Erythroblast (primary cell): ENCODE data around the gene WRAP53.
A peak's percentile ranks its signal among the peaks of the same experiment; 100 is the strongest.

Source experiments
- DNase-seq, 2 experiments: peaks; one replicate each; lab custom pipeline; 2025; lab: John Stamatoyannopoulos, UW
- GATA1 ChIP-seq: IDR thresholded peaks from 2 replicates; pipeline ENCODE4 v1.6.1; 2011; ENCODE audit warnings: low read depth, mild to moderate bottlenecking, control low read depth, low read length, moderate library complexity
- POLR2A ChIP-seq: IDR thresholded peaks from 2 replicates; pipeline ENCODE4 v1.6.1; 2011; ENCODE audit warnings: mild to moderate bottlenecking, low read length

Gene WRAP53

GRCh38 chr17:7688808-7689316, 585 bp downstream of the WRAP53 start:
- no peak for DNase-seq
- TF ChIP-seq POLR2A (no peak), GATA1 (no peak)

DNA sequence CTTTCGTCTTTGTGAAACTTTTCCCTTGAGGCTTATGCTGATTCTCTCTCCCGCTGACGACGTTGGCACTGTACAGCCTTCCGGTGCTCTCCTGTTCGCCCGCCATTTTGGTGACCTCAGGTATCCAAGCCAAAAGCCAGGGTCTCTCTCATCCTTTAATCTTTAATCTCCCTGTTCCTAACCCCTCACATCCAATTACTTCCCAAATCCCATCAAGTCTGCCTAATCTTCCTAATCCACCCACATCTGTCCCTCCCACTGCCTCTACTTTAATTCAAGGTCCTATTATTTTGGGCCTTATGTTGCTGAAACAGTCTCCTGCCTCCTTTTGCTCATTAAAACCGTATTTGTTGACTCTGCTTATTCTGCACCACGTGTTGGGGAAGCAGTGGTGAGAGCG, 7.3 kb downstream of the WRAP53 start:
- TF ChIP-seq POLR2A: no peak

DNA sequence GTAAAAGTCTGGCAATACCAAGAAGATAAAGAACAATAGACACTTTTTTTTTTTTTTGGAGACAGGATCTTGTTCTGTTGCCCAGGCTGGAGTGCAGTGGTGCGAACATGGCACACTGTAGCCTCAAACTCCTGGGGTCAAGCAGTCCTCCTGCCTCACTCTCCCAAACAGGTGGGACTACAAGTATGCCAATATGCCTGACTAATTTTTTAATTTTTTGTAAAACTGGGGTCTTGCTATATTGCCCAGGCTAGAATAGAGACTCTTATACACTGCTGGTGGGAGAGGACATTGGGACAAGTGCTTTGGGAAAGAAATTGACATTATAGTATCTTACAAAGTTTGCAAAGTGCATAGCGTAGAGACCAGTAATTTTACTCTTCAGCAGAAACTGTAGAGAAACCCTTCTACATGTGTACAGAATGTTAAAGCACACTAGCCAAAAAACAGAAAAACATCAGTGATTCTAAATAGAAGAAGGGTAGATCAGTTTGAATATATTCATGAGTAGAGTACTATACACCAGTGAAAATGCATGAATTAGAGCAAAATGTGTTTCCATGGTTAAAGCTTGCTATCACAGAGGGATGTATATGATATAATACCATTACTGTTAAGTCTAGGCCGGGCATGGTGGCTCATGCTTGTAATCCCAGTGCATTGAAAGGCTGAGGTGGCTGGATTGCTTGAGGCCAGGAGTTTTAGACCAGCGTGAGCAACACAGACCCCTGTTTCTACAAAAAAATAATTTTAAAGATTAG, 9.7 kb downstream of the WRAP53 start:
- DNase-seq: no peak
- TF ChIP-seq POLR2A (no peak), GATA1 (no peak)

More for the DNA sequence above, 7.3 kb downstream of the WRAP53 start:
- no peak for DNase-seq

- TF ChIP-seq GATA1: no peak
- DNase-seq: peak; percentile 71 to 74
Observed at GRCh38 chr17:7700510-7700909, 12.2 kb downstream of the WRAP53 start.

DNA sequence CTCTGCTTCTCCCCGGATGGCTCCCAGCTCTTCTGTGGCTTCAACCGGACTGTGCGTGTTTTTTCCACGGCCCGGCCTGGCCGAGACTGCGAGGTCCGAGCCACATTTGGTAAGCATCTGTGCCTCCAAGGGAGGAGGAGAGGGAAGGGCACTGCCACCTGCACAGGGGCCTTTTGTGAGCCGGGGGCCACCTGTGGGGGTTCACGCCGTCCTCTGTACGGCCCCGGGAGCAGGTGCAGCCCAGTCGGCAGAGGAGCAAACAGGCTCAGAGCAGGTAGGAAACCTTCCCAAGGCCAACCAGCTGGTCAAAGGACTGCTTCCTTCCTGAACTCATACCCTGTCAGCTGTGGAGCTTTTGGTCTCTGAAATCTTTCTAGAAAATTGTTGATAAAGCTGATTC, 13.4 kb downstream of the WRAP53 start:
- no peak for TF ChIP-seq POLR2A
- TF ChIP-seq GATA1: no peak
- no peak for DNase-seq

GRCh38 chr17:7702776-7703175, 14.5 kb downstream of the WRAP53 start:
- TF ChIP-seq POLR2A (no peak), GATA1 (no peak)
- DNase-seq: no peak

DNA sequence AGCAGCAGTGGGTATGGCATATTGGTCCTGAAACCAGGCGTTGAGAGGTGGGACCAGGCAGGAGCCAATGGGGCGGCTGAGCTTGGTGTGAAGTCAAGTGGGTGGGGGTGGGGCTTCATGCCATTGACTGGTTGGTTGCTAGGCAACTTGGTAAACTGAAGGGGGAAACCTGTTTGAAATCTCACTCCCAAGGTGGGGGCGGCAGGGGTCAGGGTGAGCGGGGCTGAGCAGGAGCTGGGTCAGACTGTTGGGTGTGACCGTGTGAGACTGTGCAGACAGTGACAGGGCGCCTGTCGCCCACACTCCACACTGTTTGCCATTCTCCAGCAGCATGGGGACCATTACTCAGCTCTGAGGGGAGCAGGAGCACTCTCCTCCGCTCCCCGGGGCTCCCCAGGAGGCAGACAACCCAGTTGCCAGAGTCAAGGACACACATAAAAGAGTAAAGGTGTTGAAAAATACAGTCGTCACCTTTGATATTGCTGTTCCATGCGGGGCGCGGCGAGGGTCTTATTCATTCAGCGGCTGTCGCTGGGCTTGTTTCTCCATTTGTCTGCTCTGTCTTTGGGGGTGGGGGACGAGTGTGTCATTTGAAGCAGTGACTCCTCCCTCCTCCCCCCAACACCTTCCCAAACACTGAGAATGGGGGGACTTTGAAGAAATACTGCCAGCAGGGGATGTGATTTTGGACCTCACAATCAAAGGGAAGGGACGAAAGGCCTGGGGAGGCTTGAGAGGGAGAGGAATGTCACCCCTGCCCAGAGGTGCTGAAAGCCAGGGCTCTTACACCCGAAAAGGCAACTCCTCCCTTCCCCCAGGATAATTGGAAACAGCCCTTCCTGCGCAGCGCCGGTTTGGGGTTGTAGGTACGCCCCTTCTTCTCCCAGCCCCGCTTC, 15.6 kb downstream of the WRAP53 start:
- TF ChIP-seq POLR2A: no peak
- no peak for TF ChIP-seq GATA1
- DNase-seq: peak; percentile 45 to 66

- no peak for TF ChIP-seq GATA1
- DNase-seq: no peak
Observed at GRCh38 chr17:7704601-7705268, 16.5 kb downstream of the WRAP53 start, which contains the start of gene EFNB3. TSS of gene EFNB3 (plus strand) at chr17:7705202. CDS start at chr17:7705599, 397 bp downstream.

DNA sequence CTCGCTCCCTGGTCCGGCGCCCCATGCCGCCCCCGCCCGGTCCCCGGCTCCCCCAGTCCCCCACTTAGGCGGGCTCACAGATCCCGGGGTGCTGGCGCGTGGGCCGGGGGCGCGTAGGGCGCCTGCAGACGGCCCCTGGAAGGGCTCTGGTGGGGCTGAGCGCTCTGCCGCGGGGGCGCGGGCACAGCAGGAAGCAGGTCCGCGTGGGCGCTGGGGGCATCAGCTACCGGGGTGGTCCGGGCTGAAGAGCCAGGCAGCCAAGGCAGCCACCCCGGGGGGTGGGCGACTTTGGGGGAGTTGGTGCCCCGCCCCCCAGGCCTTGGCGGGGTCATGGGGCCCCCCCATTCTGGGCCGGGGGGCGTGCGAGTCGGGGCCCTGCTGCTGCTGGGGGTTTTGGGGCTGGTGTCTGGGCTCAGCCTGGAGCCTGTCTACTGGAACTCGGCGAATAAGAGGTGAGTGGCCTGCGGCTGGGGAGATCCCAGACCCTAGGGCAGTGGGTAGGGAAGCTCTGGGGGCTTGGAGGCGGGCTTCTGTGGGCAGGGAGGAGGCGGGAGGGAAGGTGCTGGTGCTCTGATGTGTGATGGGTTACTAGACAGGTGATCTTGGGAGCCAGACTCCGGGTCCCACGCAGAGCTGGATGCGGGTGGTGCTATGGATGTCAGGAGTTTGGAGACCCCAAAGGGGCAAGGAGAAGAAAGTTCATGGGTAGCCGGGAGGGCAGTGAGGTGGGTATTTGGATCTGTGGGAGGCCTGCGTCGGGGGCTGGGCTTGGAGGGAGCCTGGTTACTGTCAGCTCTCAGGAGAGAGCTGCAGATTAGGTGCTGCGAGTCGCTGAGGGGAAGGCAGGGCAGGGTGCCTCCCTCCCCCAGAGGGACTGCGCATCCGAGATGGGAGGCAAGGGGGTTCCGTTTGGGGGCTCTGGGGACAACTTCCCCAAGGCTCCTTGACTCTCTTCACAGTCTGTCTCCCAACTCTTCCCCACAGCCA, 17.3 kb downstream of the WRAP53 start:
- TF ChIP-seq POLR2A: no peak
- no peak for TF ChIP-seq GATA1
- DNase-seq: no peak

DNA sequence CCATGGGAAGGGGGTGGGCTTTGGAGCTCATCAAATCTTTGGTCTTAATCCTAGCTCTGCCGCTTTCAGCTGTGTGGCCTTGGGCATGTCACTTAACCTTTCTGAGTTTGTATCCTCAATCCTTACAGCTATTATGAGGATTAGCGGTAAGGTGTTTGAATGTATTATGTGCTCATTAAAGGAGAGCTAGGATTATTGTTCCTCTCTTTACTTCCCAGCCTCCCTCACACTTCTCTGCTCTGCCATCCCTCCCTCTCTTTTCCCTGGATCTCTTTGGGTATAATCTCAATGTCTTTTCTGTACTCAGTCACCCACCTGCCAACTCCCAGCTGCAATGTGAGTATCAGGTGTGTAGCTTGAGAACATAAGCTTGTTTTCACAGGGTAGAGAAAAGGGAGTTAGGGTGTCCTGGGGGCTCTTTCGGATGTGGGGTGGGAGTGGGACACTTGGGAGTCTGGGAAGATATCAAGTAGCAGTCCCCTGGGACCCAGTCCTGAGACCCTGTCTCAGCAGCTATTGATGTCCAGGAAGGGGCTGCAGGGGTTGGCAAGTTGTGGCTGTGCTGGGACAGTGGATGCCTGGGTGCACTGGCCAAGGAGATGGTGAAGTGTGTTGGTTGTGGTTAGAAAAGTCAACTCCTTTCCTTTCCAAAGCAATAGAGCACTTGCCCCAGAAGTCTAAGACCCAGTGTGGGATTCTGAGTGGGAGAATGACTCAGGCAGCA, 18.5 kb downstream of the WRAP53 start:
- no peak for TF ChIP-seq GATA1
- TF ChIP-seq POLR2A: no peak
- DNase-seq: no peak

GRCh38 chr17:7707446-7707845, 19.2 kb downstream of the WRAP53 start:
- no peak for TF ChIP-seq GATA1
- TF ChIP-seq POLR2A: no peak
- DNase-seq: no peak

GRCh38 chr17:7707858-7708750, 19.8 kb downstream of the WRAP53 start:
- no peak for DNase-seq
- TF ChIP-seq GATA1 (no peak), POLR2A (no peak)
